ENCODE data around the gene TGM6. TPM values are rescaled to one million over a fixed set of nuclear protein-coding genes. Genes with fewer than 3 reads are reported as not detected.

TGM6 gene
- total RNA-seq, 2 experiments from 2014 or later: not detected

- POLR2A ChIA-PET: interaction anchor here (0.9 kb wide), 1 partner anchor 10 kb away, joined by 3 read pairs; no protein-coding TSS in a partner anchor
- DNase-seq: no peak
- CTCF ChIA-PET: interaction anchor here (1.2 to 4.3 kb wide), 4 partner anchors 21 to 48 kb away, joined by 4 to 20 read pairs (median 4); no protein-coding TSS in a partner anchor
- ATAC-seq: no peak
- Mint-ChIP-seq H3K4me3 (no peak overlapping the region), H3K36me3 (ENCODE audit: low read depth) (peaks cover 24% of the 10 kb centered on the region), H3K9me3 (ENCODE audit: insufficient read depth) (no peaks in the 10 kb centered on the region), H3K4me1 (ENCODE audit: low read depth) (peaks cover 6% of the 10 kb centered on the region), H3K27me3 (ENCODE audit: low read depth) (no peaks in the 10 kb centered on the region), H3K27ac (no peak overlapping the region)
Measured at GRCh38 chr20:2476742-2477615, 96.3 kb downstream of the TGM6 start.

- H3K9me3 Mint-ChIP-seq (ENCODE audit: insufficient read depth): no peaks in the 10 kb centered on the region
- H3K27me3 Mint-ChIP-seq (ENCODE audit: low read depth): no peaks in the 10 kb centered on the region
- DNase-seq (no peak), ATAC-seq (no peak)
- H3K4me3 Mint-ChIP-seq: no peak overlapping the region
- no peak overlapping the region for H3K27ac Mint-ChIP-seq
- ChIA-PET CTCF (interaction anchor here (1.7 to 2.0 kb wide), 2 partner anchors 42 to 44 kb away, joined by 3 to 4 read pairs; no protein-coding TSS in a partner anchor), POLR2A (interaction anchor here (1.1 kb wide), 1 partner anchor 9 kb away, joined by 3 read pairs; the partner anchor contains the start of gene SNRPB)
- H3K36me3 Mint-ChIP-seq (ENCODE audit: low read depth): peaks cover 42% of the 10 kb centered on the region
- no peaks in the 10 kb centered on the region for H3K4me1 Mint-ChIP-seq (ENCODE audit: low read depth)
Measured at GRCh38 chr20:2480381-2480780, 99.7 kb downstream of the TGM6 start.

Other genes starting within 250 kb of the TGM6 start
- gene TGM3, start 84.9 kb upstream of the TGM6 start, total RNA-seq: not detected
- gene SNRPB, start 89.9 kb downstream of the TGM6 start, total RNA-seq: 100 to 1,000 TPM; 338 to 339 TPM
- gene ZNF343, start 128.0 kb downstream of the TGM6 start, total RNA-seq: 1 to 10 TPM; 8.7 to 9.0 TPM
- gene TMC2, start 155.7 kb downstream of the TGM6 start, total RNA-seq: not detected